HepG2 (cell line): ENCODE results near the gene B3GAT3. TPM values are rescaled to one million over a fixed set of nuclear protein-coding genes. Genes with fewer than 3 reads are reported as not detected.

Experiments
- LCORL ChIP-seq, 2 experiments: fragments of 450-650 bp in 1 of 2; sonication (generic) in 1 of 2; formaldehyde crosslinking in 1 of 2; IDR thresholded peaks; 2 replicates each; pipeline versions ENCODE4 v1.5.0 to v1.6.1; 2017 to 2020; ENCODE audit warnings: antibody characterized with exemption in 1 of 2, missing genetic modification reagents in 1 of 2
- NKX3-1 ChIP-seq: sonication (generic); formaldehyde crosslinking; IDR thresholded peaks from 2 replicates; pipeline ENCODE4 v1.5.0; 2020; ENCODE audit warnings: missing genetic modification reagents
- RBFOX2 ChIP-seq: fragments of 200-400 bp; formaldehyde crosslinking; IDR thresholded peaks from 2 replicates; pipeline ENCODE4 v1.6.1; 2017; ENCODE audit warnings: low read depth, mild to moderate bottlenecking, low read length
- SALL1 ChIP-seq: sonication (generic); formaldehyde crosslinking; IDR thresholded peaks from 2 replicates; pipeline ENCODE4 v1.8.0; 2022; ENCODE audit warnings: mild to moderate bottlenecking, missing genetic modification reagents
- ZNF136 ChIP-seq: sonication (generic); formaldehyde crosslinking; IDR thresholded peaks from 2 replicates; pipeline ENCODE4 v1.8.1; 2022; ENCODE audit warnings: low read depth, mild to moderate bottlenecking, moderate library complexity, missing genetic modification reagents
- ZNF138 ChIP-seq: sonication (generic); formaldehyde crosslinking; IDR thresholded peaks from 2 replicates; pipeline ENCODE4 v1.5.0; 2020; ENCODE audit warnings: mild to moderate bottlenecking, low read depth, missing genetic modification reagents
- ZNF557 ChIP-seq: sonication (generic); formaldehyde crosslinking; IDR thresholded peaks from 2 replicates; pipeline ENCODE4 v1.4.0; 2020; ENCODE audit warnings: missing genetic modification reagents
- ZNF570 ChIP-seq: sonication (generic); formaldehyde crosslinking; IDR thresholded peaks from 2 replicates; pipeline ENCODE4 v1.4.0; 2020; ENCODE audit warnings: mild to moderate bottlenecking, missing genetic modification reagents, borderline replicate concordance
- ZNF652 ChIP-seq: IDR thresholded peaks from 2 replicates; pipeline ENCODE4 v1.6.1; 2016; ENCODE audit warnings: low read depth, borderline replicate concordance
- ZNF772 ChIP-seq: sonication (generic); formaldehyde crosslinking; IDR thresholded peaks from 2 replicates; pipeline ENCODE4 v1.5.0; 2020; ENCODE audit warnings: mild to moderate bottlenecking, missing genetic modification reagents
- ZNF782 ChIP-seq: sonication (generic); formaldehyde crosslinking; IDR thresholded peaks from 2 replicates; pipeline ENCODE4 v1.4.0; 2020; ENCODE audit warnings: missing genetic modification reagents, mild to moderate bottlenecking, borderline replicate concordance
- polyA plus RNA-seq, 8 experiments: library from polyadenylated mRNA; depleted of rRNA in 3 of 8; stranded (reverse) in 7 of 8; unstranded in 1 of 8; fragments of >200 nt; fragmentation: Illumina TruSeq in 4 of 8; extraction: Trizol in 4 of 8; gene quantifications; 2 replicates each; pipeline versions ENCODE4 v1.2.1 to v1.2.3, GENCODE V29; 2011 to 2016; ENCODE audit warnings: low read depth in 4 of 8, missing spikeins in 1 of 8, mixed read lengths in 1 of 8; ENCODE audit not compliant: insufficient read depth in 1 of 8
- total RNA-seq, 5 experiments: library from RNA; depleted of rRNA; stranded (reverse); fragments of >200 nt; fragmentation: Illumina TruSeq; extraction: Trizol; gene quantifications; 2 replicates each; pipeline ENCODE4 v1.2.3, GENCODE V29; 2016; ENCODE audit warnings: low read depth in 1 of 5
- TF ChIP-seq, protein P1 (sequence below): sonication (generic); formaldehyde crosslinking; IDR thresholded peaks from 2 replicates; pipeline ENCODE4 v1.4.0; 2020; ENCODE audit warnings: missing genetic modification reagents, borderline replicate concordance
- TF ChIP-seq, protein P2 (sequence below): sonication (generic); formaldehyde crosslinking; IDR thresholded peaks from 2 replicates; pipeline ENCODE4 v1.4.0; 2020; ENCODE audit warnings: missing genetic modification reagents
- TF ChIP-seq, protein P3 (sequence below): sonication (generic); formaldehyde crosslinking; IDR thresholded peaks from 2 replicates; pipeline ENCODE4 v1.4.0; 2020; ENCODE audit warnings: low read depth, missing genetic modification reagents
- TF ChIP-seq, protein P4 (sequence below): sonication (generic); formaldehyde crosslinking; IDR thresholded peaks from 2 replicates; pipeline ENCODE4 v1.4.0; 2020; ENCODE audit warnings: missing genetic modification reagents
- TF ChIP-seq, protein P5 (sequence below): IDR thresholded peaks from 2 replicates; pipeline ENCODE4 v1.6.1; 2016; ENCODE audit warnings: low read depth

B3GAT3 gene
- total and polyA plus RNA-seq, 2 of the 13 experiments (the other 11 are each of a cell fraction or from before 2014, with no cell fraction given): 21.3 to 26.1 TPM

DNA sequence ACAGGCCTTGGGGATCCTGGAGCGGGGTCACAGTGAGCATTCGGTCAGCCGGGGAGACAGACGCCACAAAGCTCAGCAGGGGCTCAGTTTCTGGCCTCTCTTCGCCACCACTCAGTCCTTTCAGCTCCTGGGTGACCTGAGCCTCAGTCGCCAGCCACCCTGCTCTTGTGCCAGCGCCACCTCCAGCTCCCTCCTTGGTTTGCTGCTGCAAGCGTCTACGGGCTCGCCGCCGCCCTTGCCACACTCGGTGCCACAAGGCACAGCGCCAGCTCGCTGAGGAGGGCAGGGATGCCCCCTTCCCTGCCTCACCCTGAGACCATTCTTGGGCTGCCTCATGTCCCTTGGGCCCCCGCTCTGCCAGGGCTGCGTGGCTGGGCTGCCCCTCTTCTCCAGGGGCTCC, 46.6 kb downstream of the B3GAT3 start (continued):
- TF ChIP-seq, protein P1, sequence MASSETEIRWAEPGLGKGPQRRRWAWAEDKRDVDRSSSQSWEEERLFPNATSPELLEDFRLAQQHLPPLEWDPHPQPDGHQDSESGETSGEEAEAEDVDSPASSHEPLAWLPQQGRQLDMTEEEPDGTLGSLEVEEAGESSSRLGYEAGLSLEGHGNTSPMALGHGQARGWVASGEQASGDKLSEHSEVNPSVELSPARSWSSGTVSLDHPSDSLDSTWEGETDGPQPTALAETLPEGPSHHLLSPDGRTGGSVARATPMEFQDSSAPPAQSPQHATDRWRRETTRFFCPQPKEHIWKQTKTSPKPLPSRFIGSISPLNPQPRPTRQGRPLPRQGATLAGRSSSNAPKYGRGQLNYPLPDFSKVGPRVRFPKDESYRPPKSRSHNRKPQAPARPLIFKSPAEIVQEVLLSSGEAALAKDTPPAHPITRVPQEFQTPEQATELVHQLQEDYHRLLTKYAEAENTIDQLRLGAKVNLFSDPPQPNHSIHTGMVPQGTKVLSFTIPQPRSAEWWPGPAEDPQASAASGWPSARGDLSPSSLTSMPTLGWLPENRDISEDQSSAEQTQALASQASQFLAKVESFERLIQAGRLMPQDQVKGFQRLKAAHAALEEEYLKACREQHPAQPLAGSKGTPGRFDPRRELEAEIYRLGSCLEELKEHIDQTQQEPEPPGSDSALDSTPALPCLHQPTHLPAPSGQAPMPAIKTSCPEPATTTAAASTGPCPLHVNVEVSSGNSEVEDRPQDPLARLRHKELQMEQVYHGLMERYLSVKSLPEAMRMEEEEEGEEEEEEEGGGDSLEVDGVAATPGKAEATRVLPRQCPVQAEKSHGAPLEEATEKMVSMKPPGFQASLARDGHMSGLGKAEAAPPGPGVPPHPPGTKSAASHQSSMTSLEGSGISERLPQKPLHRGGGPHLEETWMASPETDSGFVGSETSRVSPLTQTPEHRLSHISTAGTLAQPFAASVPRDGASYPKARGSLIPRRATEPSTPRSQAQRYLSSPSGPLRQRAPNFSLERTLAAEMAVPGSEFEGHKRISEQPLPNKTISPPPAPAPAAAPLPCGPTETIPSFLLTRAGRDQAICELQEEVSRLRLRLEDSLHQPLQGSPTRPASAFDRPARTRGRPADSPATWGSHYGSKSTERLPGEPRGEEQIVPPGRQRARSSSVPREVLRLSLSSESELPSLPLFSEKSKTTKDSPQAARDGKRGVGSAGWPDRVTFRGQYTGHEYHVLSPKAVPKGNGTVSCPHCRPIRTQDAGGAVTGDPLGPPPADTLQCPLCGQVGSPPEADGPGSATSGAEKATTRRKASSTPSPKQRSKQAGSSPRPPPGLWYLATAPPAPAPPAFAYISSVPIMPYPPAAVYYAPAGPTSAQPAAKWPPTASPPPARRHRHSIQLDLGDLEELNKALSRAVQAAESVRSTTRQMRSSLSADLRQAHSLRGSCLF: no peak
- TF ChIP-seq LCORL (IDR thresholded peaks at IDR 0.05): no peak
- TF ChIP-seq LCORL (CRISPR knock-in tag; IDR thresholded peaks at IDR 0.05): no peak
- TF ChIP-seq RBFOX2: peak; percentile 71
- TF ChIP-seq, protein P2, sequence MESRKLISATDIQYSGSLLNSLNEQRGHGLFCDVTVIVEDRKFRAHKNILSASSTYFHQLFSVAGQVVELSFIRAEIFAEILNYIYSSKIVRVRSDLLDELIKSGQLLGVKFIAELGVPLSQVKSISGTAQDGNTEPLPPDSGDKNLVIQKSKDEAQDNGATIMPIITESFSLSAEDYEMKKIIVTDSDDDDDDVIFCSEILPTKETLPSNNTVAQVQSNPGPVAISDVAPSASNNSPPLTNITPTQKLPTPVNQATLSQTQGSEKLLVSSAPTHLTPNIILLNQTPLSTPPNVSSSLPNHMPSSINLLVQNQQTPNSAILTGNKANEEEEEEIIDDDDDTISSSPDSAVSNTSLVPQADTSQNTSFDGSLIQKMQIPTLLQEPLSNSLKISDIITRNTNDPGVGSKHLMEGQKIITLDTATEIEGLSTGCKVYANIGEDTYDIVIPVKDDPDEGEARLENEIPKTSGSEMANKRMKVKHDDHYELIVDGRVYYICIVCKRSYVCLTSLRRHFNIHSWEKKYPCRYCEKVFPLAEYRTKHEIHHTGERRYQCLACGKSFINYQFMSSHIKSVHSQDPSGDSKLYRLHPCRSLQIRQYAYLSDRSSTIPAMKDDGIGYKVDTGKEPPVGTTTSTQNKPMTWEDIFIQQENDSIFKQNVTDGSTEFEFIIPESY (CRISPR knock-in tag): 0 out of 2 replicates have a peak, but pooled peaks have one; percentile 8
- TF ChIP-seq, protein P3, sequence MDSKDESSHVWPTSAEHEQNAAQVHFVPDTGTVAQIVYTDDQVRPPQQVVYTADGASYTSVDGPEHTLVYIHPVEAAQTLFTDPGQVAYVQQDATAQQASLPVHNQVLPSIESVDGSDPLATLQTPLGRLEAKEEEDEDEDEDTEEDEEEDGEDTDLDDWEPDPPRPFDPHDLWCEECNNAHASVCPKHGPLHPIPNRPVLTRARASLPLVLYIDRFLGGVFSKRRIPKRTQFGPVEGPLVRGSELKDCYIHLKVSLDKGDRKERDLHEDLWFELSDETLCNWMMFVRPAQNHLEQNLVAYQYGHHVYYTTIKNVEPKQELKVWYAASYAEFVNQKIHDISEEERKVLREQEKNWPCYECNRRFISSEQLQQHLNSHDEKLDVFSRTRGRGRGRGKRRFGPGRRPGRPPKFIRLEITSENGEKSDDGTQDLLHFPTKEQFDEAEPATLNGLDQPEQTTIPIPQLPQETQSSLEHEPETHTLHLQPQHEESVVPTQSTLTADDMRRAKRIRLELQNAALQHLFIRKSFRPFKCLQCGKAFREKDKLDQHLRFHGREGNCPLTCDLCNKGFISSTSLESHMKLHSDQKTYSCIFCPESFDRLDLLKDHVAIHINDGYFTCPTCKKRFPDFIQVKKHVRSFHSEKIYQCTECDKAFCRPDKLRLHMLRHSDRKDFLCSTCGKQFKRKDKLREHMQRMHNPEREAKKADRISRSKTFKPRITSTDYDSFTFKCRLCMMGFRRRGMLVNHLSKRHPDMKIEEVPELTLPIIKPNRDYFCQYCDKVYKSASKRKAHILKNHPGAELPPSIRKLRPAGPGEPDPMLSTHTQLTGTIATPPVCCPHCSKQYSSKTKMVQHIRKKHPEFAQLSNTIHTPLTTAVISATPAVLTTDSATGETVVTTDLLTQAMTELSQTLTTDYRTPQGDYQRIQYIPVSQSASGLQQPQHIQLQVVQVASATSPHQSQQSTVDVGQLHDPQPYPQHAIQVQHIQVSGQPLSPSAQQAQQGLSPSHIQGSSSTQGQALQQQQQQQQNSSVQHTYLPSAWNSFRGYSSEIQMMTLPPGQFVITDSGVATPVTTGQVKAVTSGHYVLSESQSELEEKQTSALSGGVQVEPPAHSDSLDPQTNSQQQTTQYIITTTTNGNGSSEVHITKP: no peak
- TF ChIP-seq ZNF136 (CRISPR knock-in tag): no peak
- TF ChIP-seq ZNF138 (CRISPR knock-in tag): 0 out of 2 replicates have a peak, but pooled peaks have one; percentile 24
- TF ChIP-seq SALL1: 0 out of 2 replicates have a peak, but pooled peaks have one; percentile 15
- no peak for TF ChIP-seq ZNF570 (CRISPR knock-in tag)
- TF ChIP-seq, protein P4, sequence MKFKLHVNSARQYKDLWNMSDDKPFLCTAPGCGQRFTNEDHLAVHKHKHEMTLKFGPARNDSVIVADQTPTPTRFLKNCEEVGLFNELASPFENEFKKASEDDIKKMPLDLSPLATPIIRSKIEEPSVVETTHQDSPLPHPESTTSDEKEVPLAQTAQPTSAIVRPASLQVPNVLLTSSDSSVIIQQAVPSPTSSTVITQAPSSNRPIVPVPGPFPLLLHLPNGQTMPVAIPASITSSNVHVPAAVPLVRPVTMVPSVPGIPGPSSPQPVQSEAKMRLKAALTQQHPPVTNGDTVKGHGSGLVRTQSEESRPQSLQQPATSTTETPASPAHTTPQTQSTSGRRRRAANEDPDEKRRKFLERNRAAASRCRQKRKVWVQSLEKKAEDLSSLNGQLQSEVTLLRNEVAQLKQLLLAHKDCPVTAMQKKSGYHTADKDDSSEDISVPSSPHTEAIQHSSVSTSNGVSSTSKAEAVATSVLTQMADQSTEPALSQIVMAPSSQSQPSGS (CRISPR knock-in tag): no peak
- TF ChIP-seq ZNF782 (CRISPR knock-in tag): no peak
- no peak for TF ChIP-seq ZNF772 (CRISPR knock-in tag)
- TF ChIP-seq ZNF557: no peak
- TF ChIP-seq ZNF652 (CRISPR knock-in tag): no peak
- no peak for TF ChIP-seq NKX3-1 (CRISPR knock-in tag)
- TF ChIP-seq, protein P5, sequence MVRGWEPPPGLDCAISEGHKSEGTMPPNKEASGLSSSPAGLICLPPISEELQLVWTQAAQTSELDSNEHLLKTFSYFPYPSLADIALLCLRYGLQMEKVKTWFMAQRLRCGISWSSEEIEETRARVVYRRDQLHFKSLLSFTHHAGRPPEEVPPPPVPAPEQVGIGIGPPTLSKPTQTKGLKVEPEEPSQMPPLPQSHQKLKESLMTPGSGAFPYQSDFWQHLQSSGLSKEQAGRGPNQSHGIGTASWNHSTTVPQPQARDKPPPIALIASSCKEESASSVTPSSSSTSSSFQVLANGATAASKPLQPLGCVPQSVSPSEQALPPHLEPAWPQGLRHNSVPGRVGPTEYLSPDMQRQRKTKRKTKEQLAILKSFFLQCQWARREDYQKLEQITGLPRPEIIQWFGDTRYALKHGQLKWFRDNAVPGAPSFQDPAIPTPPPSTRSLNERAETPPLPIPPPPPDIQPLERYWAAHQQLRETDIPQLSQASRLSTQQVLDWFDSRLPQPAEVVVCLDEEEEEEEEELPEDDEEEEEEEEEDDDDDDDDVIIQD (CRISPR knock-in tag): no peak
